IPS-18c (cell line): Measurements from ENCODE around the gene WNT9A.
"Not testable (repeated sequence)": the region's sequence is repeated elsewhere in the genome, so short reads cannot be mapped to it uniquely, and the experiment has no call there.

Experiments
- H3K4me3 ChIP-seq: 2 replicates; pipeline ENCODE4 v1.7.0; 2013; ENCODE audit warnings: low read depth, mild to moderate bottlenecking, low read length, moderate library complexity; ENCODE audit not compliant: insufficient read depth
- H3K9me3 ChIP-seq: one replicate; pipeline ENCODE4 v1.6.1; 2013; ENCODE audit warnings: mild to moderate bottlenecking, low read length, moderate library complexity; ENCODE audit not compliant: control insufficient read depth, insufficient read depth

Gene WNT9A

DNA sequence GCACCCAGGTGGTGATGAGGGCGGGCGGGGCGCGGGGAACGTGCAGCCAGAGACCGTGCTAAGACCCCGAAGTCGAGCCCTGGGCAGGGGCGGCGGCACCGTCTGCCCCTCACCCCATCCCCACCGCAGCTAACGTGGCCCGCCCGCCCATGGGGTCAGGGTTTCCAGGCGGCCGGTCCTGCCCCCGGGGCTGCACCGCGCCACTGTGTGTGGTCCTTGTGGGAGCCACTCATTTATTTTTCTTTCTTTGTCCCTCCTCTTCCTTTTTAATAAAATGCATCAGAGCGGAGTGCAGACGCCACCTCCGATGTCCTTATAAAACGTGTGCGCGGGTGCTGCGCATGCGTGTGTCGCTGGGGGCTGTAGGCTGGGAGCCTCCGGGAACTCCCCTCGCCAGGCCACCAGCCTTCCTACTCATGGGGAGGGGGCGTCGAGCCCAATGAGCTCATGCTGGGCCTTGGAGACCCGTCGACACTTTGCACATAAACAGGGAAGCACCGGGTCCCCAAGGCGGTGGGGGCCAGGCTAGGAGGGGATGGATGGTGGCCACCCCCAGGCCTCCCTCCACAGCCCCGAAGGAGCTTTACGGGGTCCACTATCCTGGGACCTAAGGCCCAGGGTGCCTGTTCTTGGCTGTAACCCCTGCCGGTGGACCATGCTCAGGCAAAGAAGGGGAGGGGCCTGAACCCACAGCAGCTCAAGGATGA lies 59.9 kb downstream of the WNT9A start:
- peak overlapping the region; percentile 47; the same call in 1 of the 2 replicates for H3K4me3 ChIP-seq
- H3K9me3 ChIP-seq: no peaks in the 10 kb centered on the region

DNA sequence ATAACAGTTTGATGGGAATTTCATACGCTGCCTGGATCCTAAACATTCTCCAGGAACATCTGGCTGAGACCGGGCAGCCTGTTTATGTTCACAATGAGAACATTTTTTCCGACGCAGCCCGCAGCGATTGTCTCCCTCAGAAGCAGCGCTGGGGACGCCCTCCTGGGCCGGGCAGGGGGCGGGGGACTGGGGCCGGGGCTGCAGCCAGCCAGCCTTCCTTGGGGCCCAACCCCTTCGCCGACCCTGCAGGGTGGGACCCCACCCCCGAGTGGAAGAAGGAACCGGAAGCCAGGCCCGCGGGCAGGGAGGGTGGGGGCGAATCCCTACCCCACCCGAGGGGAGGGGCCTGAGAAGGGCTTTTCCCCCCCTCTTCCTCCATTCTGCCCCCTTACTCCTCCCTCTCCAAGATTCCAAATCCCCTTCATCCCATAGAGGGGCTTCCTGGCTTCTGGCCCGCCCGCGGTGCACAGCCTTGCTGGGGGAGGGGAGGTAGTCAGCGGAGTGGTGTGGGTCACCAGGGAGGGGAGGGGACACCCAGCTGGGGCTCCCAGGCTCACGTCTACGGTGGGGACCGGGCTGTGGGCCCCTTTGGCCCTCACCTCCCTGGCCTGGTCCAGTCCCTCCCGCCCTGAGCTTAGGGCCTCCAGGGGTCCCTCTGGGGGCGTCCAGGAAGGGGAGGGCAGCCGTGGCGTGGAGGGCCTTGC lies 60.6 kb downstream of the WNT9A start:
- peak overlapping the region; percentile 47 for H3K4me3 ChIP-seq
- H3K9me3 ChIP-seq: no peaks in the 10 kb centered on the region

GRCh38 chr1:227886503-227886961 lies 61.2 kb downstream of the WNT9A start:
- H3K4me3 ChIP-seq: peak overlapping the region; percentile 47; the same call in 1 of the 2 replicates

DNA sequence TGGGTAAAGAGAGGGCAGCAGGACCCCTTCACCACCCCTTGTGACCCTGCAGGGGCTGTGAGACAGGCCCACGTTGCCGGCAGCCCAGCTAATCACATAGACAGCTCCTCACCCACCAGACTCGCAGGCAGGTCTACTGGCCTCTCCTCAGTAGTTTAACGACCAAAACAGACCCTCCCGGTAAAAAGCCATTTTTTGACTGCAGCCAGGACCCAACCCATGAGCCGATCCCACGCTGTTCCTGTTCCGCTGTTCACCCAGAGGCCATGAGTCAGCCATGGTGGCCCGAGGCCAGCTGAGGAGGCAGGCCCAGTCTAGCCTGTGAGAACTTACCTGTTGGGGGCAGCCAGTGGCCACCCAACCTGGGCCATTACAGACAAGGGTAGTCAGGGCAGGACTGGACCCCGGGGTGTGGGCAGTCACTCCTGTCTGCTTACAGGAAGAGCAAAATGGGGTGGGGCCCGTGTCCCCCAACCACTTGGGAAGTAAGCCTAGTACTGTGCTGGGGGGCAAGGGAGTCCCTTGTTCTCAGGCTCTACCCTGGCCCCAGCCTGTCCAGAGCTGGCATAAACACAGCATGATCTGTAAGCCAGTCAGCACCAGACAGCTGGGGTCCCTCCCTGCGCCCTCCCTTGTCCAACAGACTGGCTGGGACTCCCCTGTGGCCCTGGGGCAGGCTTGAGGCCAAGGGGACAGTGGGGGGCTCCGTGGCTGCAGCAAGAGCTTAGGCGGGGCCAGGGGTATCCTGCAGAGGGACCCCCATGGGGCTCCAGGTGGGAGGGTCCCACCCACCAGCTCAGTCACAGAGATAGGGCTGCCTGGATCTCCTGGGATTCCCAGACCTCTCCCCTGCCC lies 61.9 kb downstream of the WNT9A start:
- Histone ChIP-seq H3K9me3 (no peaks in the 10 kb centered on the region), H3K4me3 (no peak overlapping the region)

More at GRCh38 chr1:227886503-227886961, 61.2 kb downstream of the WNT9A start:
- no peaks in the 10 kb centered on the region for H3K9me3 ChIP-seq

DNA sequence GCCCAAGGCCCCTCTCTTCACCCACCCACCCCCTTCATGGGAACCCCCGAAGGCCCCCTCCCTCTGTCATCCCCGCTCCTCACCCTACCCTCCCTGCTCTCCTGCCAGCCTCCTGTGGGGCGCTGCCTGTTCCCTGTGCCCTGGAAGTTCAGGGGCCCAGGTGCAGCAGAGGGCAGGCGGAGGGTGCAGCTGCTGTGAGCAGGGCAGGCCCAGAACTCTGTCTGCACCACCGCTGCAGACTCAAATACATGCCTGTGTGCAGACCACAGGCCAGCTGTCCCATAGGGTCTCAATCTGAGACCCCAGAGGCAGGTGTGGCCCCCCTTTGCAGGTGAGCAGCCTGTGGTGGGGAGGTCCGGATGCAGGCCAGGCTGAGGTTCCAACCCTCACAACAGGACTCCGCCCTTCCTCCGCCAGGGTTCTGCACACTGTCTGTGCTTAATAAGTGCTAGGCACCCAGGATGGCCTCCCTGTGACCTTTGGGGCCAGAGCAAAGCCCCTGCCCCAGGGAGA lies 62.5 kb downstream of the WNT9A start:
- no peaks in the 10 kb centered on the region for H3K9me3 ChIP-seq
- H3K4me3 ChIP-seq: no peak overlapping the region

GRCh38 chr1:227884370-227885134 lies 63.2 kb downstream of the WNT9A start:
- Histone ChIP-seq H3K9me3 (no peaks in the 10 kb centered on the region), H3K4me3 (no peak overlapping the region)

DNA sequence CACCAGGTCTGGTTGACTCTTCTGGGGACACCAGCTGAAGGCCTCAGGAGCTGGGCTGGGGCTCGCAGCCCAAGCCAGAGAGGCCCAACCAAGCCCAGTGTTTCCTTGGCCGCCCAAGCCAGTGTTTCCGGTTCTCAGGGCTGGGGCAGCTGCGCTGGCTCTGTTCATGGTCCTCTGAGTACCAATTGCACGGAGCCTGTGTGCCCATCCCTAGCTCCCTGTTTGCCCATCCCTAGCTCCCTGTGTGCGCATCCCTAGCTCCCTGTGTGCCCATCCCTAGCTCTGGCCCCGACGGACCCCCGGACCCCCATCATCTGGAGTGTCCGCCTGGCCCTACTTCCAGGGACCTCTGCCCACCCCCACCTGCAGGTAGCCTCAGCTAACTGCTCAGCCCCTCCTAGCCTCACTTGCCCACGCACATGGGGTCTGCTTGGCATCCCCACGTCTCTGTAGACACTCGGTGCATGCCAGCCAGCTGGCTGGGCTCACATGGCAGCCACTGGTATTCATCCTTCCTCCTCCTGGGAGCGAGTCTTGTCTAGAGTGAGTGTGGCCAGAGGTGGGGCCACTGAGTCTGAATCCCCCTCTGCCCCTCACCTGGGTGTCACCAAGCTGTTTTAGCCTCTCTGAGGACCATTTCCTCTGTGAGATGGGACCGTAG lies 64.0 kb downstream of the WNT9A start:
- H3K4me3 ChIP-seq: no peak overlapping the region
- no peaks in the 10 kb centered on the region for H3K9me3 ChIP-seq

GRCh38 chr1:227883073-227883520 lies 64.6 kb downstream of the WNT9A start:
- no peak overlapping the region for H3K4me3 ChIP-seq

GRCh38 chr1:227880342-227880924 lies 67.3 kb downstream of the WNT9A start:
- H3K4me3 ChIP-seq: no peak overlapping the region

More at GRCh38 chr1:227883073-227883520, 64.6 kb downstream of the WNT9A start:
- no peaks in the 10 kb centered on the region for H3K9me3 ChIP-seq

GRCh38 chr1:227877810-227878209 lies 69.9 kb downstream of the WNT9A start:
- not testable (repeated sequence) for H3K9me3 ChIP-seq, H3K4me3 ChIP-seq

More at GRCh38 chr1:227880342-227880924, 67.3 kb downstream of the WNT9A start:
- no peaks in the 10 kb centered on the region for H3K9me3 ChIP-seq

- H3K4me3 ChIP-seq, H3K9me3 ChIP-seq: not testable (repeated sequence)
Measured at GRCh38 chr1:227871892-227872291, 75.8 kb downstream of the WNT9A start.

DNA sequence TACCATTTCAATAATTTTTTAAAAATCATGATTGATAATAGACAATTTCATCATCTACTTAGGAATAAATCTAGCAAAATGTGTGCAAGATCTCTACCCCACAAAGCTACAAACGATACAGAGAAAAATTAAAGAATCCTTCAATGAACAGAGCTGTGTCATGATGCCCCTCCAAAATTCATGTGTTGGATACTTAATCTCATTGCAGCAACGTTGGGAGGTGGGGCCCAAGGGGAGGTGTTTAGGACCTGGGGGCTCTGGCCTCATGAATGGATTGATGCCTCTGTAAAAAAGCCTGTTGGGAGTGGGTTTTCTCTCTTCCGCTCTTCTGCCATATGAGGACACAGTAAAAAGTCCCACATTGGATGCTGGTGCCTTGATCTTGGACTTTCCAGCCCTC lies 77.4 kb downstream of the WNT9A start:
- Histone ChIP-seq H3K9me3 (peaks cover 6% of the 10 kb centered on the region), H3K4me3 (no peak overlapping the region)

- Histone ChIP-seq H3K9me3 (peaks cover 6% of the 10 kb centered on the region), H3K4me3 (no peak overlapping the region)
Measured at GRCh38 chr1:227869851-227870305, 77.9 kb downstream of the WNT9A start.

GRCh38 chr1:227869279-227869842 lies 78.4 kb downstream of the WNT9A start:
- no peak overlapping the region for H3K4me3 ChIP-seq
- H3K9me3 ChIP-seq: peaks cover 6% of the 10 kb centered on the region
